ENCODE data around the gene SUGCT.
A peak's percentile ranks its signal among the peaks of the same experiment; 100 is the strongest.
"Not testable (repeated sequence)": the region's sequence is repeated elsewhere in the genome, so short reads cannot be mapped to it uniquely, and the experiment has no call there.

Gene SUGCT

GRCh38 chr7:40584667-40585433 lies 450.0 kb downstream of the SUGCT start:
- peak; percentile 23 for DNase-seq

GRCh38 chr7:40586197-40586596 lies 451.4 kb downstream of the SUGCT start:
- DNase-seq: peak; percentile 44

GRCh38 chr7:40587419-40587818 lies 452.6 kb downstream of the SUGCT start:
- DNase-seq: peak; percentile 26

- DNase-seq: no peak
These were observed 460.3 kb downstream of the SUGCT start for GRCh38 chr7:40595129-40595528.

GRCh38 chr7:40595832-40596231 lies 461.0 kb downstream of the SUGCT start:
- DNase-seq: no peak

- DNase-seq: no peak
These were observed 462.7 kb downstream of the SUGCT start for GRCh38 chr7:40597517-40597916.

- DNase-seq: no peak
These were observed 464.1 kb downstream of the SUGCT start for GRCh38 chr7:40598915-40599314.

- DNase-seq: peak; percentile 18
These were observed 465.0 kb downstream of the SUGCT start for GRCh38 chr7:40599836-40600235.

GRCh38 chr7:40602351-40602750 lies 467.5 kb downstream of the SUGCT start:
- DNase-seq: not testable (repeated sequence)

- DNase-seq: peak; percentile 69
These were observed 470.0 kb downstream of the SUGCT start for GRCh38 chr7:40604601-40605438.

- no peak for DNase-seq
These were observed 473.7 kb downstream of the SUGCT start for GRCh38 chr7:40608321-40609075.

GRCh38 chr7:40610461-40610860 lies 475.7 kb downstream of the SUGCT start:
- DNase-seq: no peak

- no peak for DNase-seq
These were observed 476.5 kb downstream of the SUGCT start for GRCh38 chr7:40611095-40611871.

- no peak for DNase-seq
These were observed 477.5 kb downstream of the SUGCT start for GRCh38 chr7:40612298-40612697.

- no peak for DNase-seq
These were observed 484.8 kb downstream of the SUGCT start for GRCh38 chr7:40619647-40620046.

GRCh38 chr7:40621592-40621998 lies 486.8 kb downstream of the SUGCT start:
- DNase-seq: no peak

GRCh38 chr7:40622941-40623501 lies 488.2 kb downstream of the SUGCT start:
- DNase-seq: no peak

GRCh38 chr7:40623863-40624262 lies 489.1 kb downstream of the SUGCT start:
- DNase-seq: no peak

GRCh38 chr7:40627361-40627760 lies 492.6 kb downstream of the SUGCT start:
- DNase-seq: peak; percentile 7

- DNase-seq: peak; percentile 19
These were observed 495.1 kb downstream of the SUGCT start for GRCh38 chr7:40629891-40630290.

GRCh38 chr7:40634118-40634517 lies 499.3 kb downstream of the SUGCT start:
- DNase-seq: no peak

Measured in inflammatory macrophage treated with lipopolysaccharide for 4 hours (primary cell).